Stomach (tissue), 9 donors: ENCODE measurements around the gene LSAMP. TPM values are rescaled to one million over a fixed set of nuclear protein-coding genes. Genes with fewer than 3 reads are reported as not detected.
A peak's percentile ranks its signal among the peaks of the same experiment; 100 is the strongest.

Experiments
- DNase-seq, 2 donors: peaks; one replicate each; pipeline versions ENCODE4 v3.0.0 to v3.0.0-alpha.2; 2013 to 2019
- H3K27ac ChIP-seq, 5 donors: fragments of 200-600 bp in 4 of 5; sonication (generic) in 4 of 5; one replicate each; pipeline ENCODE4 v1.5.1; 2013 to 2019; ENCODE audit warnings: mild to moderate bottlenecking in 1 of 5, moderate library complexity in 1 of 5
- H3K27me3 ChIP-seq, 3 donors: fragments of 200-600 bp; sonication (generic); one replicate each; pipeline ENCODE4 v1.5.1; 2017 to 2019; ENCODE audit warnings: mixed run types in 1 of 3
- H3K36me3 ChIP-seq, 4 donors: fragments of 200-600 bp; sonication (generic); 1 replicate in 3 of 4; 2 replicates in 1 of 4; pipeline ENCODE4 v1.5.1; 2016 to 2019
- H3K4me1 ChIP-seq, 4 donors: fragments of 200-600 bp; sonication (generic); one replicate each; pipeline ENCODE4 v1.5.1; 2016 to 2019
- H3K4me3 ChIP-seq, 4 donors: fragments of 200-600 bp; sonication (generic) in 3 of 4; one replicate each; pipeline ENCODE4 v1.5.1; 2016 to 2019; ENCODE audit warnings: mild to moderate bottlenecking in 1 of 4
- H3K9me3 ChIP-seq, 4 donors: fragments of 200-600 bp; sonication (generic); one replicate each; pipeline ENCODE4 v1.5.1; 2016 to 2019
- CTCF ChIP-seq, 7 experiments: fragments of 450-650 bp in 4 of 7; fragments of 200-600 bp in 3 of 7; sonication (generic) in 3 of 7; IDR thresholded peaks; one replicate each; pipeline ENCODE4 v1.5.1; 2016 to 2019; ENCODE audit warnings: antibody characterized with exemption in 7 of 7, control low read depth in 2 of 7, mild to moderate bottlenecking in 1 of 7
- EP300 ChIP-seq: sonication (generic); formaldehyde crosslinking; IDR thresholded peaks from one replicate; pipeline ENCODE4 v1.6.1; 2017; ENCODE audit warnings: antibody characterized with exemption
- POLR2A ChIP-seq, 4 donors: fragments of 450-650 bp; IDR thresholded peaks; one replicate each; pipeline ENCODE4 v1.6.1; 2016; ENCODE audit warnings: antibody characterized with exemption in 4 of 4, control low read depth in 2 of 4, mild to moderate bottlenecking in 1 of 4, moderate library complexity in 1 of 4
- POLR2AphosphoS5 ChIP-seq, 3 donors: sonication (generic); formaldehyde crosslinking; IDR thresholded peaks; one replicate each; pipeline ENCODE4 v1.6.1; 2016; ENCODE audit warnings: antibody characterized with exemption in 3 of 3
- WGBS, 5 donors: extraction: QIAGEN DNeasy Blood & Tissue Kit in 3 of 5; methylation state at CpG; one replicate each; pipeline versions ENCODE4 v1.1.5 to v1.1.7; 2013 to 2018; 5-methylcytosine and 5-hydroxymethylcytosine counted together
- intact Hi-C: fragments of 100-400 bp; cut with DNase I; formaldehyde crosslinking; loops from one replicate; pipeline ENCODE4 v1.15.1; 2023; ENCODE audit warnings: low total_unique reads
- polyA plus RNA-seq, 3 donors: library from polyadenylated mRNA; stranded (reverse); fragments of 200-250 nt; gene quantifications; one replicate each; pipeline ENCODE4 v1.2.3, GENCODE V29; 2013
- total RNA-seq, 5 donors: library from RNA; depleted of rRNA; stranded (reverse); fragments of >200 nt; gene quantifications; one replicate each; pipeline versions ENCODE4 v1.1.0 to v1.2.3, GENCODE V29; 2014 to 2016
- donor health status: healthy with polysubstance abuse.
- donor health status: Bipolar disorder and iron deficiency.
- donor health status: healthy.

Gene LSAMP
- total and polyA plus RNA-seq, 8 donors: 1.1 to 20.7 (median 1.7) TPM

GRCh38 chr3:115839246-115839645, 606.0 kb downstream of the LSAMP start:
- no peak for TF ChIP-seq CTCF (IDR thresholded peaks at IDR 0.05)
- no peak for TF ChIP-seq EP300
- TF ChIP-seq POLR2AphosphoS5 (IDR thresholded peaks at IDR 0.05): no peak
- no peak for TF ChIP-seq POLR2A (IDR thresholded peaks at IDR 0.05)
- Histone ChIP-seq H3K36me3 (no peaks in the 10 kb centered on the region), H3K27me3 (no peaks in the 10 kb centered on the region), H3K27ac (no peak overlapping the region), H3K4me1 (no peaks in the 10 kb centered on the region), H3K9me3 (no peaks in the 10 kb centered on the region), H3K4me3 (no peak overlapping the region)
- DNase-seq: no peak
- intact Hi-C loops: no loop called here

GRCh38 chr3:115838786-115839185, 606.5 kb downstream of the LSAMP start:
- Histone ChIP-seq H3K4me1 (no peaks in the 10 kb centered on the region), H3K27ac (no peak overlapping the region), H3K4me3 (no peak overlapping the region), H3K27me3 (no peaks in the 10 kb centered on the region), H3K9me3 (no peaks in the 10 kb centered on the region), H3K36me3 (no peaks in the 10 kb centered on the region)
- WGBS, 5 donors: 88 to 95% (median 92%) methylated on average over 7 to 8 of the region's 8 CpGs
- intact Hi-C loops: no loop called here
- DNase-seq: no peak
- TF ChIP-seq POLR2AphosphoS5 (IDR thresholded peaks at IDR 0.05) (no peak), POLR2A (IDR thresholded peaks at IDR 0.05) (no peak), CTCF (IDR thresholded peaks at IDR 0.05) (no peak), EP300 (no peak)

GRCh38 chr3:115836944-115837343, 608.3 kb downstream of the LSAMP start:
- TF ChIP-seq POLR2AphosphoS5 (IDR thresholded peaks at IDR 0.05) (no peak), CTCF (IDR thresholded peaks at IDR 0.05) (peak in 3 of 7 experiments; percentile 22 to 52 (median 34)), POLR2A (IDR thresholded peaks at IDR 0.05) (no peak), EP300 (no peak)
- Histone ChIP-seq H3K4me3 (no peak overlapping the region), H3K36me3 (no peaks in the 10 kb centered on the region), H3K4me1 (no peaks in the 10 kb centered on the region), H3K27me3 (no peaks in the 10 kb centered on the region), H3K9me3 (no peaks in the 10 kb centered on the region), H3K27ac (no peak overlapping the region)
- intact Hi-C loops: no loop called here
- 38 to 62% (median 47%) methylated on average over 3 of the region's 3 CpGs for WGBS, 5 donors
- DNase-seq: no peak

- Histone ChIP-seq H3K9me3 (no peaks in the 10 kb centered on the region), H3K4me3 (no peak overlapping the region), H3K4me1 (no peaks in the 10 kb centered on the region), H3K27ac (no peak overlapping the region), H3K36me3 (no peaks in the 10 kb centered on the region), H3K27me3 (no peaks in the 10 kb centered on the region)
- TF ChIP-seq POLR2A (IDR thresholded peaks at IDR 0.05) (no peak), CTCF (IDR thresholded peaks at IDR 0.05) (no peak), EP300 (no peak), POLR2AphosphoS5 (IDR thresholded peaks at IDR 0.05) (no peak)
- intact Hi-C loops: no loop called here
- no peak for DNase-seq
- 90 to 94% (median 92%) methylated on average over 4 of the region's 4 CpGs for WGBS, 5 donors
Measured at GRCh38 chr3:115835946-115836345, 609.3 kb downstream of the LSAMP start.
